GM19397 (cell line): ENCODE results near the gene TXNDC11.

Experiments
- ATAC-seq: cut with Tn5 transposase; IDR thresholded peaks from one replicate; pipeline ENCODE4 v1.9.1; 2021; ENCODE audit warnings: mild to moderate bottlenecking, moderate library complexity; ENCODE audit not compliant: unreplicated experiment

The TXNDC11 gene

GRCh38 chr16:11721781-11722467, 20.7 kb downstream of the TXNDC11 start:
- ATAC-seq: no peak

GRCh38 chr16:11719762-11720161, 22.9 kb downstream of the TXNDC11 start:
- no peak for ATAC-seq

- no peak for ATAC-seq
These were observed 23.5 kb downstream of the TXNDC11 start for GRCh38 chr16:11719171-11719570.

- no peak for ATAC-seq
These were observed 24.8 kb downstream of the TXNDC11 start for GRCh38 chr16:11717811-11718210.

GRCh38 chr16:11716336-11716735, 26.3 kb downstream of the TXNDC11 start:
- no peak for ATAC-seq

GRCh38 chr16:11715246-11715947, 27.3 kb downstream of the TXNDC11 start:
- no peak for ATAC-seq

- ATAC-seq: no peak
These were observed 30.5 kb downstream of the TXNDC11 start for GRCh38 chr16:11712122-11712521.

GRCh38 chr16:11711662-11712061, 31.0 kb downstream of the TXNDC11 start:
- ATAC-seq: no peak

- no peak for ATAC-seq
These were observed 34.2 kb downstream of the TXNDC11 start for GRCh38 chr16:11708421-11708820.

GRCh38 chr16:11707679-11708197, 34.9 kb downstream of the TXNDC11 start:
- ATAC-seq: no peak

- peak; percentile 64 for ATAC-seq
These were observed 36.4 kb downstream of the TXNDC11 start for GRCh38 chr16:11706180-11706742.

GRCh38 chr16:11705311-11706025, 37.2 kb downstream of the TXNDC11 start:
- ATAC-seq: no peak

GRCh38 chr16:11700264-11701029, 42.2 kb downstream of the TXNDC11 start:
- no peak for ATAC-seq

- no peak for ATAC-seq
These were observed 43.3 kb downstream of the TXNDC11 start for GRCh38 chr16:11699234-11699894.

- ATAC-seq: no peak
These were observed 44.4 kb downstream of the TXNDC11 start for GRCh38 chr16:11698271-11698689.

GRCh38 chr16:11697319-11697718, 45.3 kb downstream of the TXNDC11 start:
- no peak for ATAC-seq

GRCh38 chr16:11696266-11697012, 46.2 kb downstream of the TXNDC11 start:
- no peak for ATAC-seq

GRCh38 chr16:11692651-11693050, 50.0 kb downstream of the TXNDC11 start:
- no peak for ATAC-seq

GRCh38 chr16:11692171-11692570, 50.5 kb downstream of the TXNDC11 start:
- ATAC-seq: no peak
